B cell (primary cell): Measurements from ENCODE around the gene NOL6.

ENCODE experiments used
- CTCF ChIP-seq: fragments of 200-600 bp; IDR thresholded peaks from one replicate; pipeline ENCODE4 v1.8.0; 2022; ENCODE audit warnings: antibody characterized with exemption, mild to moderate bottlenecking
- EZH2 ChIP-seq: IDR thresholded peaks from 2 replicates; pipeline ENCODE4 v1.6.1; 2012; ENCODE audit warnings: borderline replicate concordance, low read depth, mild to moderate bottlenecking, moderate library complexity, low read length; ENCODE audit not compliant: insufficient read depth, poor library complexity, severe bottlenecking

- TF ChIP-seq EZH2 (no peak), CTCF (no peak)
Observed at GRCh38 chr9:33425128-33425533, 48.6 kb downstream of the NOL6 start.
